ENCODE data around the gene TBC1D5. TPM values are rescaled to one million over a fixed set of nuclear protein-coding genes. Genes with fewer than 3 reads are reported as not detected.
"Not testable (repeated sequence)": the region's sequence is repeated elsewhere in the genome, so short reads cannot be mapped to it uniquely, and the experiment has no call there.

Gene TBC1D5
- total and polyA plus RNA-seq, 12 donors: 6.7 to 35.6 (median 30.5) TPM

- no peak for TF ChIP-seq CTCF (IDR thresholded peaks at IDR 0.05)
- Histone ChIP-seq H3K4me1 (peaks cover 0 to 6% (median 0%) of the 10 kb centered on the region in 9 donors), H3K27me3 (no peaks in the 10 kb centered on the region), H3K9me3 (peaks cover 0 to 13% (median 0%) of the 10 kb centered on the region in 11 donors), H3K4me3 (peak overlapping the region in 1 of 10 donors; percentile 26), H3K27ac (no peak overlapping the region), H3K36me3 (no peaks in the 10 kb centered on the region)
- 74 to 77% methylated on average over 8 of the region's 8 CpGs for WGBS, 2 donors
- intact Hi-C loops (cut with DNase I): no loop called here
- DNase-seq (no peak), ATAC-seq (no peak)
Measured at GRCh38 chr3:17775073-17775472, 32.6 kb upstream of the TBC1D5 start.

- ATAC-seq; intact Hi-C loops (cut with DNase I): not testable (repeated sequence)
Measured at GRCh38 chr3:17774180-17774910, 31.9 kb upstream of the TBC1D5 start.

GRCh38 chr3:17772556-17772955 is 30.1 kb upstream of the TBC1D5 start:
- peaks cover 0 to 5% (median 0%) of the 10 kb centered on the region in 9 donors for H3K4me1 ChIP-seq
- intact Hi-C loops (cut with DNase I): no loop called here
- no peak for DNase-seq
- H3K36me3 ChIP-seq: no peaks in the 10 kb centered on the region
- H3K9me3 ChIP-seq: peaks cover 0 to 13% (median 0%) of the 10 kb centered on the region in 11 donors
- H3K27me3 ChIP-seq: no peaks in the 10 kb centered on the region
- TF ChIP-seq CTCF (IDR thresholded peaks at IDR 0.05): no peak
- H3K27ac ChIP-seq: no peak overlapping the region
- H3K4me3 ChIP-seq: no peak overlapping the region
- ATAC-seq: no peak
- WGBS, 2 donors: 94 to 95% methylated on average over 3 of the region's 3 CpGs

More at GRCh38 chr3:17774180-17774910, 31.9 kb upstream of the TBC1D5 start:
- Histone ChIP-seq H3K9me3 (peaks cover 0 to 13% (median 0%) of the 10 kb centered on the region in 11 donors), H3K4me3 (peak overlapping the region in 1 of 10 donors; percentile 26)
- DNase-seq, H3K36me3 ChIP-seq, H3K4me1 ChIP-seq, H3K27me3 ChIP-seq, H3K27ac ChIP-seq: not testable (repeated sequence)
- 89 to 91% methylated on average over 10 of the region's 10 CpGs for WGBS, 2 donors

- WGBS, 2 donors: 77 to 78% methylated on average over 2 of the region's 2 CpGs
- H3K4me3 ChIP-seq: no peak overlapping the region
- intact Hi-C loops (cut with DNase I): no loop called here
- no peak for DNase-seq
- no peak for TF ChIP-seq CTCF (IDR thresholded peaks at IDR 0.05)
- peaks cover 0 to 13% (median 0%) of the 10 kb centered on the region in 11 donors for H3K9me3 ChIP-seq
- peaks cover 0 to 5% (median 0%) of the 10 kb centered on the region in 9 donors for H3K4me1 ChIP-seq
- no peaks in the 10 kb centered on the region for H3K27me3 ChIP-seq
- H3K36me3 ChIP-seq: no peaks in the 10 kb centered on the region
- no peak overlapping the region for H3K27ac ChIP-seq
- no peak for ATAC-seq
Measured at GRCh38 chr3:17771177-17772017, 29.0 kb upstream of the TBC1D5 start.
